GM11168 (cell line): ENCODE data around the gene ANKDD1B.

Experiments
- in situ Hi-C: fragments of 300-500 bp; cut with MboI; formaldehyde crosslinking; loops from one replicate; pipeline ENCODE4 v1.12.0; 2022; ENCODE audit warnings: low sequenced_read_pairs; ENCODE audit not compliant: unreplicated experiment

The ANKDD1B gene

DNA sequence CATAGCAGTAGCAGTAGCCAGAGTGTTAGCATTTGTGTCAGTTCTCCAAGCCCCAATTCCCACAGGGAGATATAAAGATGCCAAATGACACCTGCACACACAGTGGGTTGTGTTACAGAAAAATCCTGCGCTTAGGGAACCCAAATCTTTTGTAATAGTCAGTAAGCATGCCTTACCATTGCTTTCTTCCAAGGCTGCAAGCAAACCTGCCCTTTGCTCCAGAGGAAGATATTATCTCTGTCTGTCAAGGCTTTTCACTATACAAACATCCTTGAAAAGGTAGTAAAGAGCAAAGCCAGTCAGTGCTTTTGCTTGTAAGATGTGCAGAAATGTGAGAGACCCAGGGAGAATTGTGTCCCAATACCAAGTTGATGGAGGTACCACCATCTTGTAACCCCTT, 2.9 kb downstream of the ANKDD1B start:
- in situ Hi-C loops: no loop called here

DNA sequence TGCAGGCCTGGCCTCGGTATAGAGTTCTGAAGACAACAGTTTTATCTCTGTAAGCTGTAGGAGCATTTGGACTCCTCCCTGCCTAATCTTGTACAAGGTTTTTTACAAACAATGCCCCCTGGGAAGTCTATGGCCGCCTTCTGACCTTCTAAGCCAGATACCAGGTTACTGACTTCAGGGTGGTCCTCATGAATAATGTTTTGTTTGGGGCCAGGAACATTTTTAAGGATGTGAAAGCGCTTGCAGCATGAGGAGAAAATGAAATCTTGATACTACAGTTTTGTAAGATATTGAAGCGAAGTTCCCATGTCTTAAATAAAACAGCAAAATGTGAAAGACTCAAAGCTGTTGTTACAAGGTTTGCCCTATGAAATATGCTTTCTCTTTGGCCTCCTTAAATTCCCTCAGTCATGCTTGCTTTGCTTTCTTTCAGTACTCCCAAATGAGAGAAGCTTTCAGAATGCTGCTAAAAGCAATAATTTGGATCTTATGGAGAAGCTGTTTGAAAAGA, 5.2 kb downstream of the ANKDD1B start:
- in situ Hi-C loops: no loop called here

DNA sequence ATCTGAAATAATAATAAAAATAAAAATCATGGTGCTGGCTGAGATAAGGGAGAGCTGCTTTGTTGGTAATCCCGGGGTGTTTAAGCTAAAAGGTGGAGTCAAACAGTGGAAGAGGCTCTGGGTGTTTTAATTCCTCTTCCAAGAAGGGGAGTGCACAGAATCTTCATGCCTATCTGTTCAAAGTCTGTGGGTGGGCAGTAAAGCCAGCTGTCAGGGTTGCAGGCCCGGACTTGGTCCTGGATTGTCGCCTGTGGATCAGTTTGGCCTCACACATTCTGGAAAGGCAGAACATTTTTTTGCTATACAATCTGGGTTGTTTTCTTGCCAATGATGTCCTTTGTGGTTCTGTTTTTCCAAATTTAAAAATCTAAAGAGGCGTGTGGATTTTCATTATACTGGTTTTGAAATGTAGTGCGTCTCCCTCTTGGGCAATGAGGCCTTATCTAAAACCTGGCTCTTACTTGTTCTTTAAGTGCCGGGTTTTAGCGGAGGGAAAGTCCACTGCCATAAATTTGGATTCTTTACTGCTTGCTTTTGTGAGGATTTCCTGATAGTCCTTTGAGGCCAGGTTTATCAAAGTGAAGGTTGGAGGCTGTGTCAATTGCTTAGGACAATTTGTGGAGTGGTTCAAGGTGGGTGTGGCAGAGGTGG, 5.8 kb downstream of the ANKDD1B start:
- in situ Hi-C loops: no loop called here

DNA sequence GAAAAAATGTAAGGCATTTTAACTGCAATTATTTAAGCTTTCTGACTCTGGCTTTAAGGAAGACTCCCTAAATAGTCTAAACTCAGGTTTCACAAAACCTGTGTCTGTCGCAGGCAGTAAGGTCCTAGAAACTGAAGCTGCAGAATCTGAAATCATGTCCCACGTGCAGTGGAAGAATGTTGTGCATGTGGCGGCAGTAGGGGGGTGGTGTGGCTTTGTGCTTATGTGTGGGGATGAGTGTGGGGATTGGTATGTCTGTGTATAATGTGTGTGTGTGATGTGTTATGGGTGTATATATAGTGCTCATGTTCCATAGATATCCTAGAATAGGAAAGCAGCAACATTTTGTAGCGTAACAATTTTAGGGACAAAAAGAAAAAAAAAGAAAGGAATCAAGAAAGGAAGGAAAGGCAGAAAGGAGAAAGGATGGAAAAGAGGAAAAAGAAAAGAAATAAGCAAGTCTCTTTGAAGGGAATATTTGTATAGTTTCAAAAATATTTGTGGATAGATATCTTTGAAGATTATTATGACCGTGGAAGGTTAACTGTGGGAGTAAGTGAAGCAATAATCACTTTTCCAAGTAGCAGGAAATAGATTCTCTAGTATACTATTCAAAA, 6.6 kb downstream of the ANKDD1B start:
- in situ Hi-C loops: no loop called here

DNA sequence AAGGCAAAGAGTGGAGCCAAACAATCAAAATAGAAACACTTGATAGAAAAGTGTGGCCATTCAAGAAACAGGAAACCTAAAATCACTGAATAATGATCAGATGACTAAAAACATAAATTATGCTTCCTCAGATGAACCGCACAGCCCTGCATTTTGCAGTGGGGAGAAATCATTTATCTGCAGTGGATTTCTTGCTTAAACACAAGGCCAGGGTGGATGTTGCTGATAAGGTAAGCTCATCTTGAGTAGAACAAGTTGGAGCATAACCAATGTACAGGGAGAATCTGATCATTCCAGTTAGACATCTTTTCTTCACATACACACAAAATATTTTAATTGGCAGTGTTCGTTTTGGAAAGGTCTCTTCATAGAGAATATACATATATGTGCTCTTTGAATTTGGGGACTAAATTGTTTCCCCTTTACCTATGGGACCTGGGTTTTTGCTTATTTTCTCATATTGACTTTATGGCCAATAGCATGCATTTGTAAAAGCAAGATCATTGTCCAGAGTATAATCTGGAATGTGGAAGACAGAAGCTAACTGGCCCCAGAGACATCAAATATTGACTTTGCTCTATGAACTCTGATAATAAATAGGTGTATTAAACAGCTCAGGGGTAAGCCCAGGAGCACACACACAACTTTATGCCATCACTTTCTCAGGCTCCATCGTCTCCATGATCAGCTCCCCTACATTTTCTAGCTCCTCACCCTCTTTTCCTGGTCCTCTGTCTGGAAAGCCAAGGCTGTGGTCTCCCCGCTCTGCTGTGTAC, 9.1 kb downstream of the ANKDD1B start:
- in situ Hi-C loops: no loop called here

DNA sequence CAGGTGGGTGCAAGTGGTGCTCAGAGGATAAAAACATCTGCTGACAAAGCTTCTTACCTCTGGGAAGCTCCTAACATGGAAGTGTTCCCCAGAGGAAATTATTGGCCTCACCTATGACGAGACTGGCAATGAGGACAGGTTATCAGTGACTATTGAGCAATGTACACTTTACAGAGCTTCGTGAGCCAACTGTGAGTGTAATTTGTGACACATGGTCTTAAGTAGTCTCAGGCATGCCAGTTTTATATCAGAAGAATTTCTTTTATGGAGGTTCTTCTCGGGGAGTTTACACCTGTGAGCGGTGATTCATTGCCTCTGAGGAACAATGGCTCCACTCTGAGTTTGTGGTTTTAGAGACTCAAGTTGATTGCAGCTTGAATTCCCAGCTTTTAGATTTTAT, 11.3 kb downstream of the ANKDD1B start:
- in situ Hi-C loops: no loop called here

DNA sequence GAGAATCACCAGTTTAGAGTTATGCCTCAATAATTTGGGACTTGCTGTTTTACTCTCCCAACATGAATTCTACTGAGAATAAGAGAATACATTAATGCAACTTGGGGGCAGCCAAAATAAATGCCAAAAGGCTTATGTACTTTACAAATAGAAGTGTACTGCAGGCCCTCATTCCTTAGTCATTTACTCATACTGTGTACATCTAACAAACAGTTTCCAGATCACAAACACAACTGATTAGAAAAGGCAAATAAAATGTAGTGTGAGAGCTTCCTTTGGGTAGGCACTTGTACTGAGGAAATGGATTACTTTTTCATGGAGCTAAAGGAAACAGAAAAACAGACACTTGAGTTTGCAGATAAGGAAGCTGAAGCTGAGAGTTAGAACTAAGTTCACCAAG, 12.6 kb downstream of the ANKDD1B start:
- in situ Hi-C loops: no loop called here

DNA sequence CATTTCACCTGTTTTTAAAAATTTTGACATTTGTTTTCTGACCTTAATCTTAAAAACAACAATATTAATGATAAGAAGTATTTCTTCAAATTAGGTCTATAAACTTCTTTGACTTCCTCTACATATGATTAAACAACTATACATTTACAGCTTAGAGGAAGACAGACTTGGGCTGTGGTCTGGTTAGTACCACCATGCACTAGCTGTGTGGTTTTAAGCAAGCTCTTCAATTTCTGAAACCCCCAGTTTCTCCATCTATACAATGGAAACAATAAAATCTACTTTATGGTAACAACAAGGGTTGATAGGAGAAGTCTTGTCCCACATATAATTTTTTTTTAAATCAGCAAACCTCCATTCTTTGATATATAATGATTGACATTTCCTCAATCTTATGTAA, 15.7 kb downstream of the ANKDD1B start:
- in situ Hi-C loops: no loop called here

DNA sequence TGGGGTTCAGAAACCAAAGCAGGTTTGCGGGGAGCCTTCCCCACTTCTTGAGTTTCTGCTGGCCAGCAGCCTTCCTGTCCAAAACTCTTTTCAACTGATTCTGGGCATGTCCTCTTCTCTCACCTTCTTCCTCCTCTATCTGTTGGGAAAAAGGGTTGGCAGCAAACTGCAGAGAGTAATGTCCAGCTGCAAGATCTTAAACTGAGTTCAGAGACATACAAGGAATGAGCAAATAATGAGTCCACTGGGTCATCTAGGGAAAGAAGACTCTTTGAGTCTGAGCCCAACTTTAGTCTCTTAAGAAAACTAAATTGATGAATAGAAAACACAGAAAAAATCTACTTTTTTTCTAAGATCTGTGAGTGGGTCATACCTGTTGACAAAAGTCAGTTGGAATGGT, 16.5 kb downstream of the ANKDD1B start:
- in situ Hi-C loops: no loop called here

DNA sequence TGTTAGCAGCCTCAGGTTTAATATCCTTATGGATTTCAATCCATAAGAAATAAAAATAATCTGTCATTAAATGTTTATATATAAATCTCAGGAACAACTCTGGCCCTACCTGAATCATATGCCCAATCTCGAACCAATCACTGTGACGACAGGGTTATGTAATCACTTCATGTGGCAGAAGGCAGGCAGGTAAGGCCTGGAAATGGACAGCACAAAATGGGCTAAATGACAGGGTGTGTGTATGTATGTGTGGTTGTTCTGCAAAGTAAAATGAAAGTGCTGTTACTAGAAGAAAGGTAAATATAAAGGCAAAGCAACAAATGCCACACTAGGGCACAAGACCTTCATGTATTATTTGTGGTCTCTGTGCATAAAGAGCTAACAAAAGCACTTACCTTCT, 19.6 kb downstream of the ANKDD1B start:
- in situ Hi-C loops: no loop called here

DNA sequence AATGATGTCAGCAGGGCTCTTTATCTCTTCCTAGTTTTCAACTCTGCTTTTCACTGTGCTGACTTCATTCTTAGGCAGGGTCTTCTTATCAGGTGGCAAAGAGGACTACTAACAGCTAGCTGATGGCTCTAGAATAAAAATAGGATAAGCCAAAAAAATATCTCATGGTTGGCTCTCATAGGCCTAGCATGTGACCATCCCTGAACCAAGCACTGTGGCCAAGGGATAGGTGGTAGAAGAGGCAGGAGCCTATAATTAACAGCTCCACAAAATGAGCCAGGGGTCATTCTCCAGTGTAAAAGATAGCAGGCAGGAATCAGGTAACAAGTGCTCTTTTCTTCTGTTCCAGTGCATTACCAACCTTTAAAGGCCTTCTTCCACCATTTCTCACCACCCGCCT, 21.1 kb downstream of the ANKDD1B start:
- in situ Hi-C loops: no loop called here

DNA sequence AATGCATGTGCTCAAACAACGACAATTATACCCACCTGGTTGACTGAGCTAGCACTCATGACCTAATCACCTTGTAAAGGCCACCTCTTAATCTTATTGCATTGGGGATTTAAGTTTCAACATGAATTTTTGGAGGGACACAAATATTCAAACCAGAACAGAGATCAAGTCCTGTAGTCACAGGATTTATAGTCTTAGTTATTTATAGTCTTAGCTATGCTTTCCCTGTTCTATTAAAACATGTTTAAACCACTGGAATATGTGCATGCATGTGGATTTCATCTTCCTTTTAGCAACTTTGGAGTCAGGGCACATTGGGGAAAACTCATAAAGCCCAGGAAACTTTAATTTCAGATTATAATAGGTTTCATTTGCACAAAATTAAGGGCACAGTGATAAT, 26.7 kb downstream of the ANKDD1B start:
- in situ Hi-C loops: no loop called here

DNA sequence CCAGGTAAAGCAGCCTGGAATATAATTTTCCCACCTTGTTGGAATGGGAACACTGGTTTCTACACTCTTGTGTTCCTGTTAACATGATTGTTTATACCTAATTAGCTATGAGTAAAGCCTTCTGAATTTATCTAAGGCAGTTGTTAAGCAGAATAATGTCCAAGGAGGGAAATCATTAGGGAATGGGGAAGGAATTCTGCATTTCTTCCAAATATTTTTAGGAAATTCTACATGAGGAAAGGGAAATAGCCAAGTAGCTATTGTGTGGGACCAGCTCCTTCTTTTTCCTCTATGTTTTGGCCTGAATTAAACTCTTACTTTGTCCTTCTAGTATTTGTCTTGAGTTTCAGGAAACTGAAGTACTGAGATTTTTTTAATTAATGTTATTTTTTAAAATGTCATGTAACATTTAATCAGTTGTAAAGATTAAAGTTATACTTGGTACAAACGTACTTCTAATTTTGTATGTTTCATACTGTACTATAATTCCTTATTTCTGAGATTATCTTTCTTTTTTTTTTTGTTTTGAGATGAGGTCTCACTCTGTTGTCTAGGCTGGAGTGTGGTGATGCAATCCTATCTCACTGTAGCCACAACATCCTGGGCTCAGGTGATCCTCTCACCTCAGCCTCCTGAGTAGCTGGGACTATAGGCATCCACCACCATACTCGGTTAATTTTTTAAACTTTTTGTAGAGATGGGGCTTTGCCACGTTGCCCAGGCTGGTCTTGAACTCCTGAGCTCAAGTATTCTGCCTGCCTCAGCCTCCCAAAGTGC, 28.5 kb downstream of the ANKDD1B start:
- in situ Hi-C loops: no loop called here

DNA sequence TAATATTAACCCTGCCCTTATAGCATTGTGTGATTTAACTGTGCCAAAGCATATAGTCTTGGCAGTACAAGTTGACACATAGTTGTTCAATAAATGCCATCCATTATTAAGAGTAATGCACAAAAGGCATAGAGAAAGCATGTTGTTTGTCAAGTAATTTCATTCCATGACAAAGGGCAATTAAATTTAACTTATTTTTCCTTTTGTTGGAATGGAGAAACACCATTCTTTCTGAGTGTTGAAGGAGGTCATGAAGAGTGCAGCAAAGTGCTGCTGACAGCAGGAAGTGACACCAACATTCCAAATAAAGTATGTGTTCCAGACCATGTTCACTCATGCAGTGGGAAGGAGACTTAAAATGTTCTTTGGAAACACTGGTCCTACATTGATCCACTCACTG, 29.1 kb downstream of the ANKDD1B start:
- in situ Hi-C loops: no loop called here

DNA sequence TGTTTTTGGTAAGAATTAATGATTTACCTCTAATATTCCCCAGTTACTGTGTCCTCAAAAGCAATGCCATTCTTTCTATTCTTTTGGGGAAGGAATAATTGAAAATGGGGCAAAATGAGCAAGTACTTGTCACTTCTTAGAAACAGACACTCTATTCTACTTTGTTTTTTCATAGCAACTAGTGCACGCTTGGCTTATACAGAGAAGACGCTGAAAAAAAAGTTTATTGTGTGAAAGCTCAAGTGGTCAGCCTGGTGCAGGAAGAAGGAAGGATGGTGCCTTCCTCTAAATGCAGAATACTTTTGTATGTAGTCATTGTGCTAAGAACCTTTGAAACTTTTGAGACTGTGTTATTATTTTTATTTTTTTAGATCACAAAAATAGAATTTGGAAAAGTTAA, 29.6 kb downstream of the ANKDD1B start:
- in situ Hi-C loops: no loop called here

DNA sequence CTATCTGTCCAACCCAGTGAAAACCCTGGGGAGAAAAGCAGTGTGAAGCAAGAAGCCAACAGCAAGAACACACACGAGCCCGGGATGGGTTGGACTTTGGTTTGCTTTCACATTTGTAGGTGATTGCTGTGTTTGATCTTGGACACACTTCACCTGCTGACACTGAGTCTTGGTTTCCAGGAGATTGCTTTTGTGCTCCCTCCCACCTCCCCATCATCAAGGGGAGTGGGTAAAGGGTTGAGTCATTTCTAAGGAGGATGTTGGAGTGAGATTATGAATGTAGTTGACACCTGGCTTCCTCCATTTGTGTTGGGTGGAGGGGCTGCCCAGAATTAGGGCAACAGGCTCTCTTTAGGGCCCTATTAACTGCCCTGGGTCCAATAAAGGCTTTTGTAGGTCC, 37.5 kb downstream of the ANKDD1B start:
- in situ Hi-C loops: no loop called here

DNA sequence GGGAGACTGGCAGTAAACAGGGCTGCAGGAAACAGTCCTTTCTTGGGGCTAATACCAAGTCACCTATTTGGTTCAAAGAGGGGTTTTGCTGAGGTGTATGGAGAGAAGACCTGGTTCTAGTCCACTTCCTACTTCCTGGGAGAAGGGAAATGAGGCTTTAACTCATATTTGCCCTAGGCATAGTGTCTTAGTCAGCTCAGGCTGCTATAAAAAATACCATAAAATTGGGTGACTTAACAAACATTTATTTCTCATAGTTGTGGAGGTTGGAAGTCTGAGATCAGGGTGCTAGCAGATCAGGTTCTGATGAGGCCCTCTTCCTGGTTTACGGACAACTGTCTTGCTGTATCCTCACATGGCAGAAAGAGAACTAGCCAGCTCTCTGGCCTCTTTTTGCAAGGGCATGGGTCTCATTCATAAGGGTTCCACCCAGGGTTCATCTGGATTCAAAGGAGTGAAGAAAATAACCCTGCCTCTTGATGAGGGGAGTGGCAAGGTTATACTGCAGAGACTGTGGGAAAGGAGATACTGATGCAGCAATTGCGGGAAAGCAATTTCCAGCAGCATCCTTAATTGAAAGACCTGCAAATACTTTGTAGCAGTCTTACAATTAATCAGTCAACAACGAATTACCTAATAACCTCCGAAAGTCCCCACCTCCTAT, 40.5 kb downstream of the ANKDD1B start:
- in situ Hi-C loops: no loop called here

DNA sequence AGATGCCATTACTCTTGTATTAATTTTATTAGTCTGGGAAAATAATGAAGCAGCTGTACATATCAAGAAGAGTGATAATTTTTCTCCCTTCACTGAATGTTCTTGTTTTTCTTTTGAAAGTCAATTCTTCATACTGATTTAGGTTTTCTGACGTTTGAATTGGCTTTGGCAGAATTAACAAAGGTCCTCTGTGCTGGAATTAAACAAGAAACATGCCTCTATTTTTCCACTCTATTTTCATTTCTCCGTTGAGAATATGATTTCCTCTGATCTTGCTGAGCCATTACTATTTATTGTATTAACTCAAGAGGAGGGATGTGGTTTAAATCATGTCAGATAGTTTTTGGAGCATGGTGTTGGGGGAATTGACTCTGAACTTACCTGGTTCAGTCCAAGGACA, 42.3 kb downstream of the ANKDD1B start:
- in situ Hi-C loops: no loop called here

DNA sequence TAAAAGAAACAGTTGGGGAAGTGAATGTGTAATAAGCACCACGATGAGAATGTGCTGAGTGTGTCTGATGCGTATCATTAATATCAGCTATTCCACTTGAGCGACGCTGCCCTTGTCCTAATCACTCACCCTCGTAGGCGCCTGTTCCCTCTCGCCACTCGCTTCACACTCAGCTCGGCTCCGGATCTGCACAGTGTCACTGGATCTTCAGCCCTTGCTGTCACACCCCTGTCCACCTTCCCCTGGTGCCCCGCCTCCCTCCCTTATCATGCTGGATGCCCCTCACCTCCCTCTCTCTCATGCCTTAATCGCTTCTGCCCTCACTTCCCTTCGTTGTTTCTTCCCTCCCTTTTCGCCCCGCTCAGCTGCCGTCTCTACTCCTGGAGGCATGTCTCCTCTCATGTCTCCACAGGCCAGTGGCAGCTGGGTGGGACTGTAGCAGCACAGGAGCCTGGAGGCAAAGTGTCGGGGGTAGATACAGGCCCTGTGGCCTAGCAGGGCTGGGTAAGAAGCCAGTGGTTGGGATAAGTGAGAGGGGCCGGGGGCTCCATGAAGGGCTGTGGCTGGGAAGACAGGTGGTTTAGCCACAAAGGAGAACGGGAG, 43.5 kb downstream of the ANKDD1B start:
- in situ Hi-C loops: no loop called here
